ENCODE measurements around the gene CTSW.

Gene CTSW

GRCh38 chr11:65883058-65883761, 3.6 kb downstream of the CTSW start:
- Histone ChIP-seq H3K9me3 (ENCODE audit: severe bottlenecking) (no peaks in the 10 kb centered on the region), H3K36me3 (ENCODE audit: low read depth) (peaks cover 38% of the 10 kb centered on the region), H3K27me3 (ENCODE audit: insufficient read depth, poor library complexity, severe bottlenecking) (no peaks in the 10 kb centered on the region), H3K4me3 (ENCODE audit: severe bottlenecking) (no peak overlapping the region), H3K4me1 (ENCODE audit: insufficient read depth, poor library complexity, severe bottlenecking) (no peaks in the 10 kb centered on the region), H3K27ac (ENCODE audit: poor library complexity, severe bottlenecking) (no peak overlapping the region)
- no peak for TF ChIP-seq CTCF (IDR thresholded peaks at IDR 0.05; ENCODE audit: poor library complexity, severe bottlenecking)
- DNase-seq (ENCODE audit: low spot score), result no peak
- ATAC-seq (ENCODE audit: low read depth), result no peak

- Histone ChIP-seq H3K27me3 (ENCODE audit: insufficient read depth, poor library complexity, severe bottlenecking) (no peaks in the 10 kb centered on the region), H3K27ac (ENCODE audit: poor library complexity, severe bottlenecking) (no peak overlapping the region), H3K36me3 (ENCODE audit: low read depth) (peaks cover 38% of the 10 kb centered on the region), H3K9me3 (ENCODE audit: severe bottlenecking) (no peaks in the 10 kb centered on the region), H3K4me3 (ENCODE audit: severe bottlenecking) (no peak overlapping the region), H3K4me1 (ENCODE audit: insufficient read depth, poor library complexity, severe bottlenecking) (no peaks in the 10 kb centered on the region)
- ATAC-seq (ENCODE audit: low read depth) (no peak), DNase-seq (ENCODE audit: low spot score) (no peak)
- no peak for TF ChIP-seq CTCF (IDR thresholded peaks at IDR 0.05; ENCODE audit: poor library complexity, severe bottlenecking)
Measured at GRCh38 chr11:65883786-65884715, 4.4 kb downstream of the CTSW start.

GRCh38 chr11:65884716-65885092, 5.1 kb downstream of the CTSW start:
- TF ChIP-seq CTCF (IDR thresholded peaks at IDR 0.05; ENCODE audit: poor library complexity, severe bottlenecking), result peak; percentile 96
- Histone ChIP-seq H3K27ac (ENCODE audit: poor library complexity, severe bottlenecking) (no peak overlapping the region), H3K27me3 (ENCODE audit: insufficient read depth, poor library complexity, severe bottlenecking) (no peaks in the 10 kb centered on the region), H3K4me1 (ENCODE audit: insufficient read depth, poor library complexity, severe bottlenecking) (peaks cover 5% of the 10 kb centered on the region), H3K36me3 (ENCODE audit: low read depth) (peaks cover 38% of the 10 kb centered on the region), H3K9me3 (ENCODE audit: severe bottlenecking) (no peaks in the 10 kb centered on the region), H3K4me3 (ENCODE audit: severe bottlenecking) (no peak overlapping the region)
- peak; percentile 66 for DNase-seq (ENCODE audit: low spot score)
- ATAC-seq (ENCODE audit: low read depth), result peak; percentile 32

GRCh38 chr11:65885231-65885630, 5.6 kb downstream of the CTSW start:
- Histone ChIP-seq H3K4me1 (ENCODE audit: insufficient read depth, poor library complexity, severe bottlenecking) (peaks cover 10% of the 10 kb centered on the region), H3K27ac (ENCODE audit: poor library complexity, severe bottlenecking) (no peak overlapping the region), H3K4me3 (ENCODE audit: severe bottlenecking) (no peak overlapping the region), H3K9me3 (ENCODE audit: severe bottlenecking) (no peaks in the 10 kb centered on the region), H3K36me3 (ENCODE audit: low read depth) (peaks cover 38% of the 10 kb centered on the region), H3K27me3 (ENCODE audit: insufficient read depth, poor library complexity, severe bottlenecking) (no peaks in the 10 kb centered on the region)
- TF ChIP-seq CTCF (IDR thresholded peaks at IDR 0.05; ENCODE audit: poor library complexity, severe bottlenecking), result no peak
- ATAC-seq (ENCODE audit: low read depth) (no peak), DNase-seq (ENCODE audit: low spot score) (no peak)
